Pancreas (tissue), 10 donors: ENCODE data around the gene PEX19. TPM values are rescaled to one million over a fixed set of nuclear protein-coding genes. Genes with fewer than 3 reads are reported as not detected.

Experiments
- ATAC-seq, 4 donors: fragments of 200-7000 bp; cut with Tn5 transposase; one replicate each; pipeline versions ENCODE4 v1.8.0 to v1.9.1; 2020; ENCODE audit warnings: mild to moderate bottlenecking in 4 of 4, moderate library complexity in 4 of 4
- DNase-seq, 6 donors: peaks; one replicate each; pipeline ENCODE4 v3.0.0-alpha.2; 2020
- FAIRE-seq: peaks from 2 replicates; lab custom pipeline; 2012; peaks lifted over from hg19 to GRCh38; lab: Jason Lieb, UNC
- H3K27ac ChIP-seq, 4 donors: fragments of 200-600 bp; sonication (generic); 1 replicate in 3 of 4; 2 replicates in 1 of 4; pipeline versions ENCODE4 v1.5.0 to v1.8.0; 2020
- H3K27me3 ChIP-seq, 4 donors: fragments of 200-600 bp; one replicate each; pipeline ENCODE4 v1.8.0; 2021
- H3K36me3 ChIP-seq, 3 donors: fragments of 200-600 bp; sonication (generic) in 1 of 3; one replicate each; pipeline versions ENCODE4 v1.5.0 to v1.8.0; 2020 to 2021
- H3K4me1 ChIP-seq, 3 donors: fragments of 200-600 bp; one replicate each; pipeline ENCODE4 v1.8.0; 2021
- H3K4me3 ChIP-seq, 4 donors: fragments of 200-600 bp; sonication (generic) in 2 of 4; one replicate each; pipeline versions ENCODE4 v1.5.0 to v1.8.0; 2020 to 2021
- H3K9me3 ChIP-seq, 4 donors: fragments of 200-600 bp; one replicate each; pipeline ENCODE4 v1.8.0; 2021
- WGBS, 2 donors: extraction: QIAGEN DNeasy Blood & Tissue Kit; methylation state at CpG; one replicate each; pipeline ENCODE4 v1.1.7; 2013; 5-methylcytosine and 5-hydroxymethylcytosine counted together
- intact Hi-C, 3 donors: fragments of 100-400 bp; cut with DNase I; formaldehyde crosslinking; loops; one replicate each; pipeline versions ENCODE4 v1.11.1 to v1.14.2; 2022
- polyA plus RNA-seq, 2 donors: library from polyadenylated mRNA; stranded (reverse); fragments of 200-250 nt; gene quantifications; one replicate each; pipeline ENCODE4 v1.2.3, GENCODE V29; 2013
- total RNA-seq, 6 donors: library from RNA; stranded (reverse); fragmentation: NEBNext Ultra II Directional in 4 of 6; extraction: Animal tissue kit (Norgen Biotek cat#: 25700) in 4 of 6; gene quantifications; one replicate each; pipeline versions ENCODE4 v1.2.1 to v1.2.4, GENCODE V29; 2021 to 2023
- TF ChIP-seq, protein P1 (sequence below), 4 donors: fragments of 200-600 bp; sonication (generic) in 3 of 4; IDR thresholded peaks; one replicate each; pipeline versions ENCODE4 v1.5.0 to v1.8.0; 2021; ENCODE audit warnings: antibody characterized with exemption in 4 of 4
- donor health status: healthy with polysubstance abuse.
- donor health status: DM: no; HTN: no; CAD: no; lungs with moderate emphysema.
- donor health status: DM: no; HTN: no; CAD: no.
- donor health status: control.
- donor health status: control.
- donor health status: Bipolar disorder and iron deficiency.
- donor health status: DM: yes; HTN: yes; CAD: no.
- donor health status: DM: no; HTN: no; CAD: no.
- donor health status: DM: no; HTN: no; CAD: no.
- donor health status: DM: yes; HTN: yes; CAD: no.

Gene PEX19
- total and polyA plus RNA-seq, 8 donors: 6.8 to 27.9 (median 20.8) TPM

- intact Hi-C loops: no loop called here
- Histone ChIP-seq H3K36me3 (peaks cover 0 to 61% (median 17%) of the 10 kb centered on the region in 3 donors), H3K4me1 (no peaks in the 10 kb centered on the region), H3K27me3 (no peaks in the 10 kb centered on the region), H3K27ac (no peak overlapping the region), H3K4me3 (no peak overlapping the region), H3K9me3 (no peaks in the 10 kb centered on the region)
- no peak for FAIRE-seq
- DNase-seq: no peak
- TF ChIP-seq, protein P1, sequence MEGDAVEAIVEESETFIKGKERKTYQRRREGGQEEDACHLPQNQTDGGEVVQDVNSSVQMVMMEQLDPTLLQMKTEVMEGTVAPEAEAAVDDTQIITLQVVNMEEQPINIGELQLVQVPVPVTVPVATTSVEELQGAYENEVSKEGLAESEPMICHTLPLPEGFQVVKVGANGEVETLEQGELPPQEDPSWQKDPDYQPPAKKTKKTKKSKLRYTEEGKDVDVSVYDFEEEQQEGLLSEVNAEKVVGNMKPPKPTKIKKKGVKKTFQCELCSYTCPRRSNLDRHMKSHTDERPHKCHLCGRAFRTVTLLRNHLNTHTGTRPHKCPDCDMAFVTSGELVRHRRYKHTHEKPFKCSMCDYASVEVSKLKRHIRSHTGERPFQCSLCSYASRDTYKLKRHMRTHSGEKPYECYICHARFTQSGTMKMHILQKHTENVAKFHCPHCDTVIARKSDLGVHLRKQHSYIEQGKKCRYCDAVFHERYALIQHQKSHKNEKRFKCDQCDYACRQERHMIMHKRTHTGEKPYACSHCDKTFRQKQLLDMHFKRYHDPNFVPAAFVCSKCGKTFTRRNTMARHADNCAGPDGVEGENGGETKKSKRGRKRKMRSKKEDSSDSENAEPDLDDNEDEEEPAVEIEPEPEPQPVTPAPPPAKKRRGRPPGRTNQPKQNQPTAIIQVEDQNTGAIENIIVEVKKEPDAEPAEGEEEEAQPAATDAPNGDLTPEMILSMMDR (IDR thresholded peaks at IDR 0.05): no peak
- peak in 1 of 4 donors; percentile 53 for ATAC-seq
- 68 to 70% methylated on average over 5 of the region's 5 CpGs for WGBS, 2 donors
Measured at GRCh38 chr1:160238408-160238807, 46.5 kb downstream of the PEX19 start.

GRCh38 chr1:160237558-160237957 is 47.4 kb downstream of the PEX19 start:
- no peak for ATAC-seq
- Histone ChIP-seq H3K27me3 (no peaks in the 10 kb centered on the region), H3K4me1 (no peaks in the 10 kb centered on the region), H3K27ac (no peak overlapping the region), H3K36me3 (peaks cover 0 to 64% (median 17%) of the 10 kb centered on the region in 3 donors), H3K4me3 (no peak overlapping the region), H3K9me3 (no peaks in the 10 kb centered on the region)
- TF ChIP-seq, protein P1 (IDR thresholded peaks at IDR 0.05): no peak
- no peak for DNase-seq
- intact Hi-C loops: no loop called here
- WGBS, 2 donors: 91 to 98% methylated on average over 2 of the region's 2 CpGs
- FAIRE-seq: no peak

DNA sequence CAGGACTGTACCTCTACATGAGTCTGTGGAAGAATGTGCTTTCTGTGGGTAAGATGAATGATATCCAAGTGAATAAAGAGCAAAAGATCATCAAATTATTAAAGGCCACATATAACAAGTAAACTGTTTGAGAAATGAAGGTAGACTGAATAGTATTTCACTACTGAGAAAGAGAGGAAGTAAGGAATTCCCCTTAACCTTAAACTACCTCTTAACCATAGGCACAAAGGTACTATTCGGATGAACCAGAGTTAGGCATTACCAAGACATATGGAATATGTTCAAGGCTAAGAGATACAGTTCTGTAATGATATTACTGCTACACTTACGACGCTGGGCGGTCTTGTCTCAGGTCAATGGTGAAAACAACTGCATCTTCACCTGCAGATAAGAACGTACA is 48.1 kb downstream of the PEX19 start:
- no peak for ATAC-seq
- TF ChIP-seq, protein P1 (IDR thresholded peaks at IDR 0.05): no peak

DNA sequence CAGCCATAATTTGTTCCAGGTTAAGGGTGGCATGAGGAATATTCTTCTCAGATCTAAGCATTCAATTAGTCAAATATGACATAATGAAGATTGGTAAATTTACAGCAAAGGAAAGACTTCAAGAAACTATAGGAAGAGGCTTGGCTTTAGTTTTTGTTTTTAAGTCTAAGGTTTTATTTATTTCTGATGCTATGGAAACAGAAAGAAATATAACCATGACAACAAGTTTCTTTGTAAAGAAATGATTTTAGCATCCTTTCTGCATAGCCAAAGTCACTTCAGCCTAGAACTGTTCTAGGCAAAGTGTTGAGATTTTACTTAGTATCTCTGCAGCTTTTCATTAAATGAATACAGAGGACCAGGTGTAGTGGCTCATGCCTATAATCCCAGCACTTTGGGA is 52.0 kb downstream of the PEX19 start:
- Histone ChIP-seq H3K4me1 (no peaks in the 10 kb centered on the region), H3K36me3 (peaks cover 4 to 77% (median 30%) of the 10 kb centered on the region in 3 donors), H3K27me3 (no peaks in the 10 kb centered on the region), H3K27ac (no peak overlapping the region), H3K4me3 (no peak overlapping the region), H3K9me3 (no peaks in the 10 kb centered on the region)
- no peak for DNase-seq
- ATAC-seq: no peak
- FAIRE-seq: no peak
- intact Hi-C loops: no loop called here
- TF ChIP-seq, protein P1 (IDR thresholded peaks at IDR 0.05): no peak

More for the DNA sequence above, 48.1 kb downstream of the PEX19 start:
- H3K4me3 ChIP-seq: no peak overlapping the region
- 85 to 88% methylated on average over 5 of the region's 5 CpGs for WGBS, 2 donors
- H3K9me3 ChIP-seq: no peaks in the 10 kb centered on the region
- no peak overlapping the region for H3K27ac ChIP-seq
- FAIRE-seq (no peak), DNase-seq (no peak)
- H3K36me3 ChIP-seq: peaks cover 0 to 67% (median 17%) of the 10 kb centered on the region in 3 donors
- no peaks in the 10 kb centered on the region for H3K4me1 ChIP-seq
- no peaks in the 10 kb centered on the region for H3K27me3 ChIP-seq
- intact Hi-C loops: no loop called here

DNA sequence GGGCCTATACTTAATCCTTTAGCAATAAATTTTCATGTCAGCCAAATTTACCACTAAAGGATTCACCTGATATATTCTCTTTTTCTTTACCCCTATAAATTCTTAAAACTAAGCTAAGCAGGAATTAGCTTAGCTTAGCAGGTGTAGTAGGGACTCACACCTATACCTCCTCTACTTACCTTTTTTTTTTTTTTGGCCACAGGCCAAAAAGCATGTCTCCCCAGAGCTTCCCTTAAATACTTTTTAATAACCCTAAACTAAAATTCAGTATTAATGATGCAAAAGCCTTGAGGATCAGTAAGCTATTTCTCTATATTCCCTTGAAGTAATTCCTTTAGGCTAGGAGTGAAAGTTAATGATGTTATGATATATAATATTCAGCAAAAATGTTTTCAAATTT is 56.5 kb downstream of the PEX19 start:
- intact Hi-C loops: no loop called here
- TF ChIP-seq, protein P1 (IDR thresholded peaks at IDR 0.05): no peak
- H3K36me3 ChIP-seq: peaks cover 7 to 84% (median 37%) of the 10 kb centered on the region in 3 donors

More for the DNA sequence above, 56.5 kb downstream of the PEX19 start:
- Histone ChIP-seq H3K27me3 (no peaks in the 10 kb centered on the region), H3K4me3 (no peak overlapping the region), H3K27ac (no peak overlapping the region), H3K9me3 (no peaks in the 10 kb centered on the region), H3K4me1 (no peaks in the 10 kb centered on the region)
- DNase-seq (no peak), FAIRE-seq (no peak), ATAC-seq (no peak)
